PFSK-1 (cell line): ENCODE measurements around the gene ARHGAP8.

Source experiments
- FOXP2 ChIP-seq: optimal IDR thresholded peaks from 2 replicates; pipeline ENCODE3; 2011; ENCODE audit warnings: borderline replicate concordance, control low read depth, inconsistent platforms; ENCODE audit not compliant: insufficient read depth; ENCODE audit errors: extremely low read length, extremely low read depth
- POLR2AphosphoS5 ChIP-seq: IDR thresholded peaks from 2 replicates; pipeline ENCODE4 v1.6.1; 2012; ENCODE audit warnings: low read depth, mild to moderate bottlenecking, control low read depth, low read length, moderate library complexity
- SIN3A ChIP-seq: IDR thresholded peaks from 2 replicates; pipeline ENCODE4 v1.6.1; 2012; ENCODE audit warnings: mild to moderate bottlenecking, low read length, moderate library complexity, borderline replicate concordance; ENCODE audit not compliant: insufficient read depth
- TAF1 ChIP-seq: IDR thresholded peaks from 2 replicates; pipeline ENCODE4 v1.6.1; 2012; ENCODE audit warnings: low read length, control low read depth, borderline replicate concordance; ENCODE audit not compliant: insufficient read depth
- TF ChIP-seq, protein P1 (sequence below), 2 experiments: IDR thresholded peaks; 2 replicates each; pipeline versions ENCODE4 v1.6.1 to v1.8.0; 2011 to 2012; ENCODE audit warnings: low read depth in 2 of 2, low read length in 2 of 2, control low read depth in 1 of 2, inconsistent platforms in 1 of 2, mild to moderate bottlenecking in 1 of 2, moderate library complexity in 1 of 2; ENCODE audit not compliant: insufficient read depth in 1 of 2

The ARHGAP8 gene

DNA sequence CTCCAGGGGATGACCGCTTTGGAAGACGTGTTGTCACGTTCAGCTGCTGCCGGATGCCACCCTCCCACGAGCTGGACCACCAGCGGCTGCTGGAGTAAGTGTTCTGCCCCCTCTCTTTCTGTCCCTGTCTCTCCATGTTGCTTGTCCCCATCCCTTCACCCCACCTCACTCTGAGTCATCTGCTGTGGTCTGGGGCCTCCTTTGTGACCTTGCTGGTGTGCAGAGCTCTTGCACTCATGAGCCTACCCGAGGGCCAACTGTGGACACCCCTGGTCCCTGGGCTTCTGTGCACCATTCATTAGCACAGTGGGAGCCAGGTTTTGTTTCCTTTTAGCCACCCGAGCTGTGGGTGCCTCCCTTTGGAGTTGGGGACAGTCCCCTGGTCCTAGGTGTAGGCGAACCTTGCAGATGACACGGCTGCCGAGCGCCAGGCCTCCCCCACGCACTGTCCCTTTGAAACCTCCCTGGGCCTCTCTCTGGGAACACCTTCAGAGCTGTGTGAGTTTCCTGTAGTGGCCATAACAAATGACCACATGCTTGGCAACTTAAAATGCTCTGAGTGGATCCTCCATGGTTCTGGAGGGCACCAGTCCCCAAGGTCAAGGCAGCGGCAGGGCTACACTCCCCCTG, 49.8 kb downstream of the ARHGAP8 start:
- TF ChIP-seq TAF1 (no peak), FOXP2 (no peak), SIN3A (no peak), POLR2AphosphoS5 (no peak)
- TF ChIP-seq, protein P1, sequence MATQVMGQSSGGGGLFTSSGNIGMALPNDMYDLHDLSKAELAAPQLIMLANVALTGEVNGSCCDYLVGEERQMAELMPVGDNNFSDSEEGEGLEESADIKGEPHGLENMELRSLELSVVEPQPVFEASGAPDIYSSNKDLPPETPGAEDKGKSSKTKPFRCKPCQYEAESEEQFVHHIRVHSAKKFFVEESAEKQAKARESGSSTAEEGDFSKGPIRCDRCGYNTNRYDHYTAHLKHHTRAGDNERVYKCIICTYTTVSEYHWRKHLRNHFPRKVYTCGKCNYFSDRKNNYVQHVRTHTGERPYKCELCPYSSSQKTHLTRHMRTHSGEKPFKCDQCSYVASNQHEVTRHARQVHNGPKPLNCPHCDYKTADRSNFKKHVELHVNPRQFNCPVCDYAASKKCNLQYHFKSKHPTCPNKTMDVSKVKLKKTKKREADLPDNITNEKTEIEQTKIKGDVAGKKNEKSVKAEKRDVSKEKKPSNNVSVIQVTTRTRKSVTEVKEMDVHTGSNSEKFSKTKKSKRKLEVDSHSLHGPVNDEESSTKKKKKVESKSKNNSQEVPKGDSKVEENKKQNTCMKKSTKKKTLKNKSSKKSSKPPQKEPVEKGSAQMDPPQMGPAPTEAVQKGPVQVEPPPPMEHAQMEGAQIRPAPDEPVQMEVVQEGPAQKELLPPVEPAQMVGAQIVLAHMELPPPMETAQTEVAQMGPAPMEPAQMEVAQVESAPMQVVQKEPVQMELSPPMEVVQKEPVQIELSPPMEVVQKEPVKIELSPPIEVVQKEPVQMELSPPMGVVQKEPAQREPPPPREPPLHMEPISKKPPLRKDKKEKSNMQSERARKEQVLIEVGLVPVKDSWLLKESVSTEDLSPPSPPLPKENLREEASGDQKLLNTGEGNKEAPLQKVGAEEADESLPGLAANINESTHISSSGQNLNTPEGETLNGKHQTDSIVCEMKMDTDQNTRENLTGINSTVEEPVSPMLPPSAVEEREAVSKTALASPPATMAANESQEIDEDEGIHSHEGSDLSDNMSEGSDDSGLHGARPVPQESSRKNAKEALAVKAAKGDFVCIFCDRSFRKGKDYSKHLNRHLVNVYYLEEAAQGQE (IDR thresholded peaks at IDR 0.05; ENCODE audit: insufficient read depth in 1 of 2, low read depth in 2 of 2, low read length in 2 of 2): no peak

- no peak for TF ChIP-seq SIN3A
- TF ChIP-seq POLR2AphosphoS5: no peak
- TF ChIP-seq TAF1: no peak
- TF ChIP-seq FOXP2: no peak
- TF ChIP-seq, protein P1 (IDR thresholded peaks at IDR 0.05; ENCODE audit: insufficient read depth in 1 of 2, low read depth in 2 of 2, low read length in 2 of 2): no peak
These were observed 50.6 kb downstream of the ARHGAP8 start for GRCh38 chr22:44802956-44803355.

DNA sequence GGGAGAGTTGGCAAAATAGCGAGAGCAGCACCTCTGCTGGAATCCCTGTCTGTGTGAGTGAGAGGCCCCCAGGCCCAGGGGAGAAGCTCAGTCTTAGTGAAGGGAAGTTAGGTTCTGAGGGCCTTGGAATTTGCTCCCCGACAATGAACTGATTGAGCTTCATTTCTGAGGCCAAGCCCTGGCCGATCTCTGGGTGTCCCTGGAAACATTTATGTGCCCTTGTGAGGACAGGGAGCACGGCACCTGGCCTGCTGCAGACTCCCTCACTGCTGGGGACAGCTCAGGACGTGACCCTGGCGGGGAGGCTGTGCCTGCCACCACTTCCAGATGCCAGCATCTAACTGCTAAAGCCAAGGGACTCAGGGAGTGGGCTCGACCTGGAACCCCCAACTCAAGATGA, 52.0 kb downstream of the ARHGAP8 start:
- TF ChIP-seq FOXP2: no peak
- TF ChIP-seq SIN3A: no peak
- TF ChIP-seq, protein P1 (IDR thresholded peaks at IDR 0.05; ENCODE audit: insufficient read depth in 1 of 2, low read depth in 2 of 2, low read length in 2 of 2): no peak
- no peak for TF ChIP-seq POLR2AphosphoS5
- no peak for TF ChIP-seq TAF1

DNA sequence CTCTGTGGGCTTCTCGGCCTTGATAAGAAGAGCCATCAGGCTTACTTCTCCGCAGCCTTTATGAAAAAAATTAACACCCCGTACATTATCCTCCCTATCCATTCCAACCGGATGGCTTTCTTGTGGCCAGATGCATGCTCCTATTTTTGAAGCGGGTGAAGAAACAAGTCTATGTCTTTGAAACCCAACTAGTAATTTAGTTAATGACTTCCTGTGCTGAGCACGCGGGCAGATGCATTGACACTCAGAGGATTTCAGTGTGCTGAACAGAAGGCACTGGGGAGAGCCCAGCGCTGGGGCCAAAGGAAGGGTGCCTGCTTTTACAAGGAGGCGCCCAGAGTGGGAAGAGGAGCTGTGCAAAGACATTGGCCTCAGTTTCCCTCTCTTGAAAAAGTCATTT, 53.3 kb downstream of the ARHGAP8 start:
- TF ChIP-seq SIN3A (no peak), FOXP2 (no peak), POLR2AphosphoS5 (no peak), TAF1 (no peak)
- TF ChIP-seq, protein P1 (IDR thresholded peaks at IDR 0.05; ENCODE audit: insufficient read depth in 1 of 2, low read depth in 2 of 2, low read length in 2 of 2): no peak

GRCh38 chr22:44807232-44807631, 54.9 kb downstream of the ARHGAP8 start:
- TF ChIP-seq TAF1 (no peak), POLR2AphosphoS5 (no peak), SIN3A (no peak), FOXP2 (no peak)
- TF ChIP-seq, protein P1 (IDR thresholded peaks at IDR 0.05; ENCODE audit: insufficient read depth in 1 of 2, low read depth in 2 of 2, low read length in 2 of 2): no peak
